Omental fat pad (tissue), 4 donors: ENCODE results near the gene EIF4E2. TPM values are rescaled to one million over a fixed set of nuclear protein-coding genes. Genes with fewer than 3 reads are reported as not detected.

ENCODE experiments used
- ATAC-seq: fragments of 150-250 bp; one replicate; pipeline ENCODE4 v1.9.1; 2016; ENCODE audit warnings: mild to moderate bottlenecking, moderate library complexity; ENCODE audit not compliant: low FRiP score
- DNase-seq: peaks from one replicate; pipeline ENCODE4 v3.0.0-alpha.2; 2019; ENCODE audit warnings: low spot score
- CTCF ChIP-seq, 3 donors: fragments of 450-650 bp; IDR thresholded peaks; one replicate each; pipeline ENCODE4 v1.5.1; 2016 to 2017; ENCODE audit warnings: antibody characterized with exemption in 3 of 3, mild to moderate bottlenecking in 3 of 3, moderate library complexity in 2 of 3
- total RNA-seq, 4 donors: library from RNA; depleted of rRNA; stranded (reverse); fragments of >200 nt; gene quantifications; one replicate each; pipeline ENCODE4 v1.1.0, GENCODE V29; 2016

EIF4E2 gene
- total RNA-seq, 4 donors from 2014 or later: 32.2 to 45.4 (median 37.8) TPM

DNA sequence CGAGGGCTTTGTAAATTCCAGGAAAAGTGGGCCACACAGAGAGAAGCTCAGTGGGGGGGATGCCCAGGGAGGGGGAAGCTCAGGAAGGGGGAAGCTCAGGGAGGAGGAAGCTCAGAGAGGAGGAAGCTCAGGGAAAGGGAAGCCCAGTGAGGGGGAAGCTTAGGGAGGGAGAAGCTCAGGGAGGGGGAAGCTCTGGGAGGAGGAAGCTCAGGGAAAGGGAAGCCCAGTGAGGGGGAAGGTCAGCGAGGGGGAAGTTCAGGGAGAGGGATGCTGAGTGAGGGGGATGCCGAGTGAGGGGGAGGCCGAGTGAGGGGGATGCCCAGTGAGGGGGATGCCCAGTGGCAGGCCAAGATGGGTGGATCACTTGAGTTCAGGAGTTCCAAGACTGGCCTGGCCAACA is 11.8 kb upstream of the EIF4E2 start:
- no peak for TF ChIP-seq CTCF (IDR thresholded peaks at IDR 0.05)
- DNase-seq: no peak
- ATAC-seq: no peak

GRCh38 chr2:232539298-232540231 is 10.9 kb upstream of the EIF4E2 start, which contains the start of gene CHRNG:
Gene CHRNG (plus strand): TSS chr2:232539692. CDS start chr2:232539748, 56 bp downstream.
- DNase-seq: no peak
- peak; percentile 28 for ATAC-seq
- no peak for TF ChIP-seq CTCF (IDR thresholded peaks at IDR 0.05)

DNA sequence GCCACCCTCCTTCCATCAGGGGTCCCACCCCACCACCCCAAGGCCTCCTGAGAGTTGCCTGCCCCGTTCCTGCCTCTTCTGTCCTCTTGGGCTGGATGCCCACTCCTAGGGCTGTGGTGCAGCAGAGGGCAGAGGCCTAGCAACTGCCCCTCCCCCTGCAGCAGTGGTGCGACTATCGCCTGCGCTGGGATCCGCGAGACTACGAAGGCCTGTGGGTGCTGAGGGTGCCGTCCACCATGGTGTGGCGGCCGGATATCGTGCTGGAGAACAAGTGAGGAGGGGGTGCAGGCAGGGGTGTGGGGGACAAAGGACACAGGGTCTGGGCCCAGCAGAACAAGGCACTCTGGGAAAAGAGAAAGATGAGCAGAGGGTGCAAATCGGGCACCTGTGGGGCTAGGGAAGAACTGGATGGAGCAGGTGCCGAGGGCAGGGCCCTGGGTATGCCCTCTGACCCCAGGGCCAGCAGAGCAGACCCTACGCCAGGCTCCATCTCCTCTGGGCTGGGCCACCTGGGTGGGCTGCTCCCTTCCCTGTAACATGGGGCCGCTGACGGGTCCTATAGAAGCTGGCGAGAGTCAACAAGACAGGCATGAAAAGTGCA is 9.9 kb upstream of the EIF4E2 start:
- DNase-seq (no peak), ATAC-seq (no peak)
- TF ChIP-seq CTCF (IDR thresholded peaks at IDR 0.05): no peak

DNA sequence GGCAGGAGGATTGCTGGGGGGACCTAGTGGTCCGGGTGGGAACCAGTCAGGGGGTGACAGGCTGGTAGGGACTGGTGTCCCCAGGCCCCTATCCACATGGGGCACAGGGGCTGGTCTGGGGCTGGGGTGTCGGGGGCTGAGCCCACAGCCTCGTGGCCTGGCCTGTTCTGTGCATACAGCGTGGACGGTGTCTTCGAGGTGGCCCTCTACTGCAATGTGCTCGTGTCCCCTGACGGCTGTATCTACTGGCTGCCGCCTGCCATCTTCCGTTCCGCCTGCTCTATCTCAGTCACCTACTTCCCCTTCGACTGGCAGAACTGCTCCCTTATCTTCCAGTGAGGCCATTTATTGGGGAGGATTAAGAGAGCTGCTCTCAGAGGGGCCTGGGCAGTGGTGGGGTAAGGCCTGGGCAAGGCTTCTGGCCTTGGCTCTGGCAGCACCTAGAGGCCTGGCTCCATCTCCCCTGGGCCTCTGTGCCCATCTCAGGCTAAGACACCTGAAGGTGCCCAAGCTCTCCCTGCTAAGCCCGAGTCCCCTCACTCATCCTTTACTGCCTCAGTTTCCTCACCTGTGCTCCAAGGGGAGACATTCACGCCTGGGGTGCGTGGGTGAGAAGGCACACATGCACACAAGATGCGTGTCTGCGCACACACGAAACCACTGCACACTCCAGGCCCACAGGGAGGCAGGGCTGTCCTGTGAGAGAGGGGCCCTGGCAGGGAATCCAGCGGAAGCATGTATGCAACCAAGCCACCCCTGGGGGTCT is 9.1 kb upstream of the EIF4E2 start:
- DNase-seq: no peak
- TF ChIP-seq CTCF (IDR thresholded peaks at IDR 0.05): no peak
- ATAC-seq: no peak

DNA sequence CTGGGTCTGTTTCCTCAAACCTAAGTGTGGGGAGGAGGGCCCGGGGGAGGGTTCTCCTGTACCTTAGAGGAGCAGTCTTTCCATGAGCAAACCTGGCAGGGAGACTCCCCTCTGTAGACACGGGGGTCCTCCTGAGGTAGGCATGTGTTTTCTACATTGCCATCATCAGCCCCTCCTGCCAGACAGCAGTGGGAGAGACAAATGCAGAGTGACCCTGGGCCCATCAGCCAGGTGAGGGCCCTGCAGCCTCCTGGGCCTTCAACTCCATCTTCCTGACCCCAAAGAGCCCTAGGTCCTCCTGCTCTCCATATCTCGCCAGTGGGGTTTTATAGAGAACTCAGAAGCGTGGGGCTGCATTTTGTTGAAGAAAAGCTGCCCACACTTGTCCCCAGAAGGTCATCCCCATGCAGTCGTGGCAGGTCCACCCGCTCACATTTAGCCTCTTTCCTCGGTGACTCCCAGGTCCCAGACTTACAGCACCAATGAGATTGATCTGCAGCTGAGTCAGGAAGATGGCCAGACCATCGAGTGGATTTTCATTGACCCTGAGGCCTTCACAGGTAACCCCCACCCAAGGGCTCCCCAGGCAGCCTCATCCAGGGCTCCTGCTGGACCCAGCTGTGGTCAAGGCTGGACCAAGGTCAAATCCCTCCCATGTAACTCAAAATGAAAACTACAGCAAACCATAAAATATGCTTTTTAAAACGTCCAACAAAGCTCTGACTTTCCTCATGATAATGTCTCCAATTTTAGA is 8.4 kb upstream of the EIF4E2 start:
- no peak for TF ChIP-seq CTCF (IDR thresholded peaks at IDR 0.05)
- no peak for ATAC-seq
- DNase-seq: no peak

GRCh38 chr2:232542715-232543467 is 7.6 kb upstream of the EIF4E2 start:
- TF ChIP-seq CTCF (IDR thresholded peaks at IDR 0.05): no peak
- no peak for DNase-seq
- no peak for ATAC-seq
